Neural progenitor cell (in vitro differentiated cells): ENCODE measurements around the gene CPA1. TPM values are rescaled to one million over a fixed set of nuclear protein-coding genes. Genes with fewer than 3 reads are reported as not detected.

Experiments used
- DNase-seq: peaks from one replicate; pipeline ENCODE4 v3.0.0-alpha.2; 2016; ENCODE audit warnings: low spot score
- H2AFZ ChIP-seq: fragments of 200-600 bp; sonication (generic); replicated peaks from 2 replicates; pipeline ENCODE4 v1.6.1; 2016; ENCODE audit warnings: antibody characterized with exemption
- H3F3A ChIP-seq: fragments of 200-600 bp; sonication (generic); 2 replicates; pipeline ENCODE4 v1.6.1; 2016; ENCODE audit warnings: antibody characterized with exemption, low read depth
- H3K27ac ChIP-seq: fragments of 200-600 bp; sonication (generic); 2 replicates; pipeline ENCODE4 v1.5.1; 2016; ENCODE audit warnings: mild to moderate bottlenecking
- H3K27me3 ChIP-seq: fragments of 200-600 bp; sonication (generic); 2 replicates; pipeline ENCODE4 v1.6.1; 2016; ENCODE audit warnings: mild to moderate bottlenecking, moderate library complexity
- H3K36me3 ChIP-seq: fragments of 200-600 bp; sonication (generic); 2 replicates; pipeline ENCODE4 v1.5.1; 2016
- H3K4me1 ChIP-seq: fragments of 200-600 bp; sonication (generic); 2 replicates; pipeline ENCODE4 v1.6.1; 2016; ENCODE audit warnings: mixed run types
- H3K4me2 ChIP-seq: fragments of 200-600 bp; sonication (generic); 2 replicates; pipeline ENCODE4 v1.6.1; 2016
- H3K4me3 ChIP-seq: fragments of 200-600 bp; sonication (generic); 2 replicates; pipeline ENCODE4 v1.5.1; 2016
- H3K79me2 ChIP-seq: fragments of 200-600 bp; sonication (generic); 2 replicates; pipeline ENCODE4 v1.6.1; 2016; ENCODE audit warnings: low read depth
- H3K9ac ChIP-seq: fragments of 200-600 bp; sonication (generic); 2 replicates; pipeline ENCODE4 v1.6.1; 2016
- H3K9me3 ChIP-seq: fragments of 200-600 bp; sonication (generic); 2 replicates; pipeline ENCODE4 v1.5.1; 2016; ENCODE audit warnings: low read depth
- H4K20me1 ChIP-seq: fragments of 200-600 bp; sonication (generic); 2 replicates; pipeline ENCODE4 v1.6.1; 2016; ENCODE audit warnings: low read depth
- H3K27ac Mint-ChIP-seq: 3 replicates; pipeline ENCODE4 v1.8.0; 2021; ENCODE audit warnings: mixed read lengths
- H3K27me3 Mint-ChIP-seq: 2 replicates; pipeline ENCODE4 v1.8.0; 2022; ENCODE audit warnings: low read depth, mild to moderate bottlenecking, inconsistent platforms, moderate library complexity, mixed read lengths; ENCODE audit not compliant: insufficient read depth
- H3K36me3 Mint-ChIP-seq: 3 replicates; pipeline ENCODE4 v1.8.0; 2021; ENCODE audit warnings: mixed read lengths
- H3K4me1 Mint-ChIP-seq: 3 replicates; pipeline ENCODE4 v1.8.0; 2021; ENCODE audit warnings: mixed read lengths
- H3K4me3 Mint-ChIP-seq: 3 replicates; pipeline ENCODE4 v1.8.0; 2021; ENCODE audit warnings: mild to moderate bottlenecking, moderate library complexity, mixed read lengths
- H3K9me3 Mint-ChIP-seq: 3 replicates; pipeline ENCODE4 v1.8.0; 2020; ENCODE audit warnings: mixed read lengths
- EZH2 ChIP-seq: fragments of 200-600 bp; sonication (generic); IDR thresholded peaks from 2 replicates; pipeline ENCODE4 v1.6.1; 2017; ENCODE audit warnings: antibody characterized with exemption, mild to moderate bottlenecking, moderate library complexity
- EZH2phosphoT487 ChIP-seq: fragments of 200-600 bp; sonication (generic); IDR thresholded peaks from 2 replicates; pipeline ENCODE4 v1.6.1; 2017; ENCODE audit warnings: antibody characterized with exemption
- total RNA-seq: library from RNA; depleted of rRNA; stranded (reverse); fragments of >200 nt; gene quantifications from 2 replicates; pipeline ENCODE4 v1.2.3, GENCODE V29; 2015; ENCODE audit warnings: low replicate concordance
- TF ChIP-seq, protein P1 (sequence below): fragments of 200-600 bp; sonication (generic); IDR thresholded peaks from 2 replicates; pipeline ENCODE4 v1.5.1; 2017; ENCODE audit warnings: antibody characterized with exemption, mild to moderate bottlenecking

The CPA1 gene
- total RNA-seq, 1 donor from 2014 or later: not detected

DNA sequence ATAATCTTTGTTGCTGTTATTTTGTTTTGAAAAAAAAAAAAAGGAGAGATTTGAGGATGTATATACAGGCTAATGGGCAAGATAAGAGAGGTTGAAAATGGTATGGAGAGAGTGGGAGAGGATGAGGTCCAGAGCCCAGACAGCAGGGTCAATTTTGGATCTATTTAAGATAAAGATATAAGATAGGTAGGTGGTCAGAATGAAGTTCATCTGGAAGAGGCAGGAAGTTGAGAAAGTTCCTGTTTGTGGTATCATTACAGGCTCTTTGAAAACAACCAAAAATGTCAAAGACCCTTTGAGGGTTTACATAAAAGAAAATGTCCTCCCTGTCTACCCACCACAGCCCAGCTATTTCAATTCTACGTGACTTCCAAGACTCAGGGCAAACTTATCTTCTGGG is 53.0 kb downstream of the CPA1 start:
- Mint-ChIP-seq H3K27ac (no peak overlapping the region), H3K36me3 (peaks cover 19% of the 10 kb centered on the region), H3K27me3 (no peaks in the 10 kb centered on the region), H3K4me1 (no peaks in the 10 kb centered on the region), H3K9me3 (peaks cover 9% of the 10 kb centered on the region), H3K4me3 (no peak overlapping the region)
- Histone ChIP-seq H3K9me3 (no peaks in the 10 kb centered on the region), H3K36me3 (no peaks in the 10 kb centered on the region), H3K27me3 (no peaks in the 10 kb centered on the region), H2AFZ (no peak overlapping the region), H3K79me2 (no peaks in the 10 kb centered on the region), H3F3A (no peaks in the 10 kb centered on the region), H3K4me2 (no peak overlapping the region), H3K4me1 (peaks cover 16% of the 10 kb centered on the region), H4K20me1 (no peaks in the 10 kb centered on the region), H3K4me3 (no peak overlapping the region), H3K9ac (no peak overlapping the region), H3K27ac (no peak overlapping the region)
- DNase-seq: no peak
- TF ChIP-seq EZH2phosphoT487: no peak
- TF ChIP-seq, protein P1, sequence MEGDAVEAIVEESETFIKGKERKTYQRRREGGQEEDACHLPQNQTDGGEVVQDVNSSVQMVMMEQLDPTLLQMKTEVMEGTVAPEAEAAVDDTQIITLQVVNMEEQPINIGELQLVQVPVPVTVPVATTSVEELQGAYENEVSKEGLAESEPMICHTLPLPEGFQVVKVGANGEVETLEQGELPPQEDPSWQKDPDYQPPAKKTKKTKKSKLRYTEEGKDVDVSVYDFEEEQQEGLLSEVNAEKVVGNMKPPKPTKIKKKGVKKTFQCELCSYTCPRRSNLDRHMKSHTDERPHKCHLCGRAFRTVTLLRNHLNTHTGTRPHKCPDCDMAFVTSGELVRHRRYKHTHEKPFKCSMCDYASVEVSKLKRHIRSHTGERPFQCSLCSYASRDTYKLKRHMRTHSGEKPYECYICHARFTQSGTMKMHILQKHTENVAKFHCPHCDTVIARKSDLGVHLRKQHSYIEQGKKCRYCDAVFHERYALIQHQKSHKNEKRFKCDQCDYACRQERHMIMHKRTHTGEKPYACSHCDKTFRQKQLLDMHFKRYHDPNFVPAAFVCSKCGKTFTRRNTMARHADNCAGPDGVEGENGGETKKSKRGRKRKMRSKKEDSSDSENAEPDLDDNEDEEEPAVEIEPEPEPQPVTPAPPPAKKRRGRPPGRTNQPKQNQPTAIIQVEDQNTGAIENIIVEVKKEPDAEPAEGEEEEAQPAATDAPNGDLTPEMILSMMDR: no peak
- TF ChIP-seq EZH2: no peak

DNA sequence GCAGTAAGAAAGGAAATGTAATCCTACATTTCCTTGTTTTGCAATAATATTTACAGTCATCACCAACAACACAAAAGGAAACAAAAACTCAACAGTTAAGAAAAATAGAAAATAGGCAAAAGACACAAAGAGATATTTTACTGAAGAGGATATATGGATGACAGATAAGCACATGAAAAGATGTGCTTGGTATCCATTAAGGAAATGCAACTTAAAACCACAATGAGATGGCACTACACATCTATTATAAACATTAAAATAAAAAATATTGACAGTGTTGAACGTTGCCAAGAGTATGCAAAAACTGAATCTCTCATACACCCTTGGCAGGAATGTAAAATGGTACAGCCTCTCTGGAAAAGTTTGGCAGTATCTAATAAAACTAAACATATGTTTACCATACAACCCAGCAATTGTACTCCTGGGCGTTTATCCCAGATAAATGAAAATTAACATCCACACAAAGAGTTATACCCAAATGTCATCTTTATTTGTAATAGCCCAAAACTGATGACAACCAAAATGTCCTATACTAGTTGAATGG is 55.1 kb downstream of the CPA1 start:
- Histone ChIP-seq H3K9ac (no peak overlapping the region), H3K4me3 (no peak overlapping the region), H3F3A (peaks cover 3% of the 10 kb centered on the region), H3K27me3 (no peaks in the 10 kb centered on the region), H3K79me2 (no peaks in the 10 kb centered on the region), H3K27ac (no peak overlapping the region), H2AFZ (no peak overlapping the region), H4K20me1 (no peaks in the 10 kb centered on the region), H3K4me2 (no peak overlapping the region), H3K9me3 (no peaks in the 10 kb centered on the region), H3K4me1 (peaks cover 20% of the 10 kb centered on the region), H3K36me3 (no peaks in the 10 kb centered on the region)
- Mint-ChIP-seq H3K27me3 (no peaks in the 10 kb centered on the region), H3K4me3 (no peak overlapping the region), H3K36me3 (peaks cover 27% of the 10 kb centered on the region), H3K9me3 (peaks cover 15% of the 10 kb centered on the region), H3K27ac (no peak overlapping the region), H3K4me1 (peaks cover 10% of the 10 kb centered on the region)
- DNase-seq: no peak
- no peak for TF ChIP-seq EZH2
- TF ChIP-seq, protein P1: no peak
- no peak for TF ChIP-seq EZH2phosphoT487

DNA sequence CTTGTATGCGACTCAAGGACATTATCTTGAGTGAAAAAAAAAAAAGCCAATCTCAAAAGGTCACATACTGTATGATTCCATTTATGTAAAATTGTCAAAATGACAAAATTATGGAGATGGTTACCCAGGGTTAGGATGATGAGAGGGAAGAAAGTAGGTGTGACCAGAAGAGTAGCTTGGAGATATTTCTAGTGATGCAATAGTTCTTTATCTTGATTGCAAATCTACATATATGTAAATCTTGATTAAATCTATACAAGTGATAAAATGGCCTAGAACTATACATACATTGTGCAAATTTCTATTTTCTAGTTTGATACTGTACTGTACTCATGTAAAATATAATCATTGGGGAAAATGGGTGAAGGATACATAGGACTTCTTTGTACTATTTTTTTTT is 56.0 kb downstream of the CPA1 start:
- Mint-ChIP-seq H3K27me3 (peaks cover 4% of the 10 kb centered on the region), H3K27ac (no peak overlapping the region), H3K36me3 (peaks cover 28% of the 10 kb centered on the region), H3K9me3 (peaks cover 18% of the 10 kb centered on the region), H3K4me3 (no peak overlapping the region), H3K4me1 (peaks cover 15% of the 10 kb centered on the region)
- H3K4me3 ChIP-seq: no peak overlapping the region
- no peaks in the 10 kb centered on the region for H4K20me1 ChIP-seq
- no peak overlapping the region for H3K9ac ChIP-seq
- H3K27ac ChIP-seq: no peak overlapping the region
- H3K79me2 ChIP-seq: no peaks in the 10 kb centered on the region
- peaks cover 4% of the 10 kb centered on the region for H3F3A ChIP-seq
- H2AFZ ChIP-seq: no peak overlapping the region
- no peaks in the 10 kb centered on the region for H3K36me3 ChIP-seq
- TF ChIP-seq EZH2phosphoT487 (no peak), EZH2 (no peak)
- TF ChIP-seq, protein P1: no peak
- no peaks in the 10 kb centered on the region for H3K9me3 ChIP-seq
- H3K4me2 ChIP-seq: no peak overlapping the region
- no peaks in the 10 kb centered on the region for H3K27me3 ChIP-seq
- H3K4me1 ChIP-seq: peaks cover 18% of the 10 kb centered on the region
- no peak for DNase-seq

Other genes starting within 250 kb of the CPA1 start
- gene TMEM209, start 175.1 kb upstream of the CPA1 start, total RNA-seq: 33.1 and 38.9 TPM in 2 replicates
- gene SSMEM1, start 172.6 kb upstream of the CPA1 start, total RNA-seq: not detected in 2 replicates
- gene CPA2, start 113.6 kb upstream of the CPA1 start, total RNA-seq: 0.65 and 0.82 TPM in 2 replicates
- gene CPA4, start 87.3 kb upstream of the CPA1 start, total RNA-seq: not detected in 2 replicates
- gene CPA5, start 35.7 kb upstream of the CPA1 start, total RNA-seq: 0.50 TPM in 1 of 2 replicates, not detected in the other
- 14.5 and 16.5 TPM in 2 replicates for gene CEP41, start 60.5 kb downstream of the CPA1 start, total RNA-seq
- 364 and 431 TPM in 2 replicates for gene MEST, start 111.6 kb downstream of the CPA1 start, total RNA-seq